Measurements from ENCODE around the gene ARFGEF2.

ARFGEF2 gene

GRCh38 chr20:48897305-48898010, 24.1 kb upstream of the ARFGEF2 start:
- in situ Hi-C loops (cut with MboI; ENCODE audit: low pct_unique_long_range_greater_than_20kb, low sequenced_read_pairs) = loop anchor here (10.0 kb wide), 1 partner anchor 243 kb away; no protein-coding TSS in a partner anchor
- DNase-seq = no peak

- in situ Hi-C loops (cut with MboI; ENCODE audit: low pct_unique_long_range_greater_than_20kb, low sequenced_read_pairs) = loop anchor here (10.0 kb wide), 1 partner anchor 243 kb away; no protein-coding TSS in a partner anchor
- DNase-seq = no peak
Measured at GRCh38 chr20:48898210-48898609, 23.3 kb upstream of the ARFGEF2 start.

- no peak for DNase-seq
- in situ Hi-C loops (cut with MboI; ENCODE audit: low pct_unique_long_range_greater_than_20kb, low sequenced_read_pairs) = loop anchor here (10.0 kb wide), 1 partner anchor 244 kb away; no protein-coding TSS in a partner anchor
Measured at GRCh38 chr20:48898896-48899530, 22.5 kb upstream of the ARFGEF2 start.

- no peak for DNase-seq
- in situ Hi-C loops (cut with MboI; ENCODE audit: low pct_unique_long_range_greater_than_20kb, low sequenced_read_pairs) = loop anchor here (10.0 kb wide), 1 partner anchor 245 kb away; no protein-coding TSS in a partner anchor
Measured at GRCh38 chr20:48899881-48900280, 21.6 kb upstream of the ARFGEF2 start.

GRCh38 chr20:48901326-48901725, 20.2 kb upstream of the ARFGEF2 start:
- no peak for DNase-seq
- in situ Hi-C loops (cut with MboI; ENCODE audit: low pct_unique_long_range_greater_than_20kb, low sequenced_read_pairs) = no loop called here

- no peak for DNase-seq
- in situ Hi-C loops (cut with MboI; ENCODE audit: low pct_unique_long_range_greater_than_20kb, low sequenced_read_pairs) = no loop called here
Measured at GRCh38 chr20:48903705-48904104, 17.8 kb upstream of the ARFGEF2 start.

GRCh38 chr20:48904566-48905296, 16.8 kb upstream of the ARFGEF2 start:
- in situ Hi-C loops (cut with MboI; ENCODE audit: low pct_unique_long_range_greater_than_20kb, low sequenced_read_pairs) = no loop called here
- peak; percentile 87 for DNase-seq

GRCh38 chr20:48905297-48905647, 16.2 kb upstream of the ARFGEF2 start:
- in situ Hi-C loops (cut with MboI; ENCODE audit: low pct_unique_long_range_greater_than_20kb, low sequenced_read_pairs) = no loop called here
- no peak for DNase-seq

- DNase-seq = no peak
- in situ Hi-C loops (cut with MboI; ENCODE audit: low pct_unique_long_range_greater_than_20kb, low sequenced_read_pairs) = no loop called here
Measured at GRCh38 chr20:48906221-48906877, 15.2 kb upstream of the ARFGEF2 start.

GRCh38 chr20:48908656-48909319, 12.7 kb upstream of the ARFGEF2 start:
- in situ Hi-C loops (cut with MboI; ENCODE audit: low pct_unique_long_range_greater_than_20kb, low sequenced_read_pairs) = no loop called here

GRCh38 chr20:48909910-48910309, 11.6 kb upstream of the ARFGEF2 start:
- in situ Hi-C loops (cut with MboI; ENCODE audit: low pct_unique_long_range_greater_than_20kb, low sequenced_read_pairs) = no loop called here
- DNase-seq = no peak

More at GRCh38 chr20:48908656-48909319, 12.7 kb upstream of the ARFGEF2 start:
- no peak for DNase-seq

- no peak for DNase-seq
- in situ Hi-C loops (cut with MboI; ENCODE audit: low pct_unique_long_range_greater_than_20kb, low sequenced_read_pairs) = no loop called here
Measured at GRCh38 chr20:48910347-48910781, 11.1 kb upstream of the ARFGEF2 start.

- in situ Hi-C loops (cut with MboI; ENCODE audit: low pct_unique_long_range_greater_than_20kb, low sequenced_read_pairs) = no loop called here
- no peak for DNase-seq
Measured at GRCh38 chr20:48912065-48912464, 9.4 kb upstream of the ARFGEF2 start.

GRCh38 chr20:48916699-48917098, 4.8 kb upstream of the ARFGEF2 start:
- DNase-seq = no peak
- in situ Hi-C loops (cut with MboI; ENCODE audit: low pct_unique_long_range_greater_than_20kb, low sequenced_read_pairs) = no loop called here

GRCh38 chr20:48919336-48919881, 2.1 kb upstream of the ARFGEF2 start:
- no peak for DNase-seq
- in situ Hi-C loops (cut with MboI; ENCODE audit: low pct_unique_long_range_greater_than_20kb, low sequenced_read_pairs) = no loop called here

- in situ Hi-C loops (cut with MboI; ENCODE audit: low pct_unique_long_range_greater_than_20kb, low sequenced_read_pairs) = no loop called here
- DNase-seq = no peak
Measured at GRCh38 chr20:48919882-48920526, 1.5 kb upstream of the ARFGEF2 start.

GRCh38 chr20:48920527-48921167, 864 bp upstream of the ARFGEF2 start:
- in situ Hi-C loops (cut with MboI; ENCODE audit: low pct_unique_long_range_greater_than_20kb, low sequenced_read_pairs) = no loop called here
- no peak for DNase-seq
